Ramos (cell line): Measurements from ENCODE around the gene DLK2.

Source experiments
- in situ Hi-C: fragments of 300-500 bp; cut with MboI; formaldehyde crosslinking; loops from one replicate; pipeline ENCODE4 v1.14.3; 2022; ENCODE audit warnings: low sequenced_read_pairs; ENCODE audit not compliant: unreplicated experiment

DLK2 gene

GRCh38 chr6:43454696-43455530 is 435 bp downstream of the DLK2 start:
- in situ Hi-C loops = no loop called here

DNA sequence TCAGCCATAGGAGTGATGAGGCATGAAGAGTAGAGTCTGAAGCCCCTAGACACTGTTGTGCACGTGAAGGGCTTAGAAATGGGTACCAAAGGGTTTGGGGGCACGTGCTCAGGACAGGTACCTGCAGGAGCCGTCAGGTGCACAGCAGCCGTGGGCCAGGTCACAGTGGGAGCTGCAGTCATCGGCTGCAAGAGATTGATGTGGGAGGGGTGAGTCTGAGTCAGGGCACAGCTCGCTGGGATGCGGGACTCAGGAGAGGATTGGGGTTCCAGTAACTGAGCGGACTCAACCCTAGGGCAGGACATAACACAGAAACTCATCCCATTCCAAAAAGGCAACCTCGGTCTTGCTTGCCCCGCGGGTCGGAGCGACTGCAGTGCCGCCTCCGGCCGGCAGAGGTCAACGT is 1.1 kb downstream of the DLK2 start:
- in situ Hi-C loops = no loop called here

DNA sequence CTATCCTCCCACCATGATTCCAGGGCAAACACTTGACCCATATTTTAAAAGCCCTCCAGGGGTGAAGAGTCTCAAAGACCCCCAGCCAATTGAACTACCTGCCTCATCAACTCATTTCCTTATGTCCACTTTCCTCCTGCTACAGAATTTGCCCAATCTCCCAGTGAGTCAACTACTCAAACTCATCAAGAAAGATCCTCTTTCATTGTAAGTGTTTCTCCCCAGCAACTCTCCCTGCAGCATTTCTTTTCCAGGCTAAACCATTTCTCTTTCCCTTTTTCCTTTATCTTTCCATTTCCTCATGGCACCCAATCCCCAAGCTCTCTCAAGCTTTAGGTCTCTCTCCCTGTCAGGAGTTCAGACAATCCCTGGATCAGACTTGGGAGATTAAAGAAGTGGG is 1.5 kb downstream of the DLK2 start:
- in situ Hi-C loops = no loop called here

- in situ Hi-C loops = no loop called here
Measured at GRCh38 chr6:43452896-43453295, 2.5 kb downstream of the DLK2 start.

GRCh38 chr6:43451939-43452338 is 3.4 kb downstream of the DLK2 start:
- in situ Hi-C loops = no loop called here

GRCh38 chr6:43451348-43451747 is 4.0 kb downstream of the DLK2 start:
- in situ Hi-C loops = no loop called here

DNA sequence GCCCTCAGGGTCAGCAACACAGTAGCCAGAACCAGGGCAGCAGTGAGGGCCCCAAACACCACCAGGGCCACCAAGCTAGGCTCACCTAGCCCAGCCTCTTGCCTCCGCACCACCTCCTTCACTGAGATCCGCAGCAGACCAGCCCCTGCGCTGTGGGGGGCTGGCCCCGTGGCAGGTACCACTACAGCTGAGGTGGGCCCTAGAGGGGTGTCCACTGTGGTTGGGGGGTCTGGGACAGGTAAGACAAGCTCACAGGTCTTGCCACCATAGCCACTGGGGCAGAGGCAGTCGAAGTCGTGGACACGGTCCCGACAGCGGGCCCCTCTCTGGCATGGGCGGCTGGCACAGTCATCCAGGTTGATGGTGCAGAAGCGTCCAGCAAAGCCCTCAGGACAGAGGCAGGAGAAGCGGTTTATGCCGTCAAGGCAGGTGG is 4.6 kb downstream of the DLK2 start:
- in situ Hi-C loops = no loop called here

- in situ Hi-C loops = no loop called here
Measured at GRCh38 chr6:43448916-43449315, 6.4 kb downstream of the DLK2 start.

- in situ Hi-C loops = no loop called here
Measured at GRCh38 chr6:43447604-43448003, 7.7 kb downstream of the DLK2 start.

- in situ Hi-C loops = no loop called here
Measured at GRCh38 chr6:43445576-43445975, 9.8 kb downstream of the DLK2 start.

GRCh38 chr6:43444582-43444981 is 10.8 kb downstream of the DLK2 start:
- in situ Hi-C loops = no loop called here

DNA sequence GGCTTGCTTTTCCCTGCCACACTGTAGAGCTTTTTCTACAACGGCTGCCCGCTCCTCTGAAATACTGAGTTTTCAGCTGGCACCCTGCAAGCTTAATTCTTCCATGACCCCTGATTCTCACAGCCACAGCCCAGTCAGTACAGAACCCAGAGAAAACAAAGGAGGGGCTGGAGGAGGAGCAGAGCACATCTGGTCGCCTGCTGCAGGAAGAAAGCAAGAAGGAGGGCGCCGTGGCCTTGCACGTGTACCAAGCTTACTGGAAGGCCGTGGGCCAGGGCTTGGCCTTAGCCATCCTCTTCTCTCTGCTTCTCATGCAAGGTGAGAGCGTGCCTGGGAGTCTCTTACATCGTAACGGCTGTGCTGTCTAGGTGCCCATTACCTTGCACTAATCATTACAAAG is 11.3 kb downstream of the DLK2 start:
- in situ Hi-C loops = no loop called here

DNA sequence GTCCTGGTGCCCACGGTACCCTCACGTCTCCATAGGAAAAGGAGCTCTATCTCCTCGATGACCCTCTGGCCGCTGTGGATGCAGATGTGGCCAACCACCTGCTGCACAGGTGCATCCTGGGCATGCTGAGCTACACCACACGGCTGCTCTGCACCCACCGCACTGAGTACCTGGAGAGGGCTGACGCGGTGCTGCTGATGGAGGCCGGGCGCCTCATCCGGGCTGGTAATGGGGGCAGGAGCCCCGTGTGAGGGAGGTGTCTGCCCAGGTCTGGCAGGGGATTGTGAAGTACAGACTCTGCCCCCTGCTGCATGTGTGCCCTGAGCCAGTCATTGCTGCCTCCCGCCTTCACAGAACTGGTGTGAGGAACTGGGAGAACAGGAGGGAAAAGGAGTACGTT is 12.4 kb downstream of the DLK2 start:
- in situ Hi-C loops = no loop called here

GRCh38 chr6:43437700-43438099 is 17.6 kb downstream of the DLK2 start:
- in situ Hi-C loops = no loop called here

DNA sequence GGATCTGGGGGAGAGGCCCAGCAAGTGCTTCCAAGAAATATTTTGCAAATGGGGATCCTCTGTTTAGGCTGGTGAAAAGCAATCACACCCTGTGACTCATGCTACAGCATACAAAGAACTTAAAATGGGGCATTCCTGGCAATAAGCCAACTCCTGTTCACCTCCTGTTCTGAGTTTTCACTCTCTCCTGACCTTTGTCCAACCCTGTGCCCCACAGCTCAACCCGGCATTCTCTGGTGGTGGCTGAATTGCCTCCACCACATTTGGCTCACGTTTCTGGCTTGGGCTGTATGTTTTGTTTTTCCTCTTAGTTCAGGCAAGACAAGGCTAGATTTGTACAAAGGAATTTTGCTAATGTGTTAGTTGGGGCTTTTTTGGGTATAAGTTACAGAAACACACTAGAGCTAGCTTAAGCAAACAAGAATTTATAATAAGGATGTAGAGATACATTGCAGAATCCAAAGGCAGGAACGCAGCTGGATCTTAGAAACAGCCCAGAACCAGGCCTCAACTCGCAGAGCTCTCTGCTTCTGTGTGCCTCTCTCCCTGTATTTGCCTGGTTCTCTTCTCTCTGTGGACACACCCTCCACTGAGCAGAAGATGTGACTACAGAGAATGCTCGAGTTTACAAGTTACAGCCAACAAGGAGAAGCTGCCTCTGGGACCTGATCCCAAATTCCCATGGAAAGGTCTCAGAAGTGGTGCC is 18.6 kb downstream of the DLK2 start:
- in situ Hi-C loops = no loop called here

- in situ Hi-C loops = no loop called here
Measured at GRCh38 chr6:43435682-43436437, 19.5 kb downstream of the DLK2 start.

DNA sequence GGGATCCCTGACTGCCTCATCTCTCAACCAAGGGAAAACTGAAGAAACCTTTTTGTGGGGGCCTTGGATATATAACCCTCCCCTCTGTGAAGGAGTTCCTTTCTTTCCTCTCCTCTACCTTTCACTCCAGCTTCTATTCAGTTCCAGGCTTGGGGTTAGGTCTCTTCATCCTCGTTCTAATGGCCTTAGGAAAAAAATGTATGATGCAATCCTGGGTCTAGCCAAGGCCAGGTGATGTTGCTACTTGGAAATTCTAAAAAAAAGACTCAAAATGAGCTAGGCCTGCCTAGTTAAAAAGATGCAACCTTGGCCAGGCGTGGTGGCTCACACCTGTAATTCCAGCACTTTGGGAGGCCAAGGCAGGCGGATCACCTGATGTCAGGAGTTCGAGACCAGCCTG is 20.4 kb downstream of the DLK2 start:
- in situ Hi-C loops = no loop called here

GRCh38 chr6:43434001-43434840 is 21.1 kb downstream of the DLK2 start:
- in situ Hi-C loops = no loop called here

DNA sequence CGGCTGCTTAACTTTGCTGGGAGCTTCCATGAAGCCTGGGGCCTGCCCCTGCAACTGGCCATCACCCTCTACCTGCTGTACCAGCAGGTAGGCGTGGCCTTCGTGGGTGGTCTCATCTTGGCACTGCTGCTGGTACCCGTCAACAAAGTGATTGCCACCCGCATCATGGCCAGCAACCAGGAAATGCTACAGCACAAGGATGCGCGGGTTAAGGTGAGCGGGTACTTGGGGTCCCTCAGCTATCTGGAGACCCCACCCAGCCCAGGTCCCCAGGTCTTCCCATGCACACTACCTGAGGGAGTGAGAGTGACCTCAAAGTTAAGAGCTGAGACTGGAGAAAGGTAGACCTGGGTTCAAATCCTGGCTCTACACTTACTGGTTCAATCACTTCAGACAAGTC is 22.2 kb downstream of the DLK2 start:
- in situ Hi-C loops = no loop called here
